Panc1 (cell line): ENCODE results near the gene TMCC1. TPM values are rescaled to one million over a fixed set of nuclear protein-coding genes. Genes with fewer than 3 reads are reported as not detected.
A peak's percentile ranks its signal among the peaks of the same experiment; 100 is the strongest.

Experiments used
- ATAC-seq: fragments of 200-7000 bp; cut with Tn5 transposase; 2 replicates; pipeline ENCODE4 v1.9.1; 2020; ENCODE audit warnings: mild to moderate bottlenecking, moderate library complexity
- BruUV-seq: library from RNA; stranded (reverse); fragments of 400-500 nt; replicated peaks from 2 replicates; lab custom pipeline; 2021; lab: Mats Ljungman, UMichigan
- CTCF ChIA-PET: fragments of 300-600 bp; sonication (Branson Sonifier 250); formaldehyde crosslinking; loops from one replicate; lab custom pipeline; 2022; ENCODE audit warnings: antibody characterized with exemption; lab: Charles Lee
- POLR2A ChIA-PET: fragments of 300-600 bp; sonication (Branson Sonifier 250); formaldehyde crosslinking; loops from one replicate; lab custom pipeline; 2022; ENCODE audit warnings: antibody characterized with exemption; lab: Charles Lee
- DNase-seq: peaks from one replicate; pipeline ENCODE4 v3.0.0-alpha.2; 2010; ENCODE audit warnings: low read depth, low spot score
- H3K27ac ChIP-seq: 2 replicates; pipeline ENCODE4 v1.5.1; 2011; ENCODE audit warnings: mild to moderate bottlenecking, low read length, inconsistent platforms
- H3K27me3 ChIP-seq: fragments of 200-500 bp; sonication (Bioruptor generic); 2 replicates; pipeline ENCODE4 v1.6.0; 2014; ENCODE audit warnings: low read length, inconsistent platforms; ENCODE audit not compliant: control insufficient read depth, insufficient read depth
- H3K36me3 ChIP-seq: fragments of 200-500 bp; sonication (Bioruptor generic); 2 replicates; pipeline ENCODE4 v1.5.1; 2014; ENCODE audit warnings: inconsistent platforms, mild to moderate bottlenecking, low read length, moderate library complexity; ENCODE audit not compliant: control insufficient read depth, insufficient read depth
- H3K4me1 ChIP-seq: 2 replicates; pipeline ENCODE4 v1.5.1; 2011; ENCODE audit warnings: inconsistent platforms, mild to moderate bottlenecking, low read length, moderate library complexity; ENCODE audit not compliant: control insufficient read depth, insufficient read depth
- H3K4me3 ChIP-seq, 2 experiments: 2 replicates each; pipeline ENCODE4 v1.5.1; 2011 to 2012; ENCODE audit warnings: low read depth in 2 of 2, low read length in 2 of 2, mild to moderate bottlenecking in 2 of 2, inconsistent platforms in 1 of 2, moderate library complexity in 1 of 2
- H3K9me3 ChIP-seq: fragments of 200-500 bp; sonication (Bioruptor generic); 2 replicates; pipeline ENCODE4 v1.5.1; 2014; ENCODE audit warnings: low read depth, mild to moderate bottlenecking, inconsistent platforms, low read length, moderate library complexity; ENCODE audit not compliant: control insufficient read depth, insufficient read depth
- CTCF ChIP-seq: fragments of 450-650 bp; IDR thresholded peaks from 2 replicates; pipeline ENCODE4 v1.5.1; 2017; ENCODE audit warnings: mild to moderate bottlenecking
- POLR2AphosphoS5 ChIP-seq: IDR thresholded peaks from 2 replicates; pipeline ENCODE4 v1.6.1; 2012; ENCODE audit warnings: mild to moderate bottlenecking, low read depth, low read length, moderate library complexity
- SIN3A ChIP-seq: IDR thresholded peaks from 2 replicates; pipeline ENCODE4 v1.6.1; 2012; ENCODE audit warnings: low read depth, mild to moderate bottlenecking, low read length, moderate library complexity, borderline replicate concordance; ENCODE audit not compliant: insufficient read depth
- TCF7L2 ChIP-seq: IDR thresholded peaks from 2 replicates; pipeline ENCODE4 v1.6.1; 2011; ENCODE audit warnings: mild to moderate bottlenecking, low read depth, low read length, inconsistent platforms
- in situ Hi-C: cut with HindIII; loops from 2 replicates; pipeline ENCODE4 v1.10.0; 2016; ENCODE audit warnings: low sequenced_read_pairs, low pct_unique_long_range_greater_than_20kb
- intact Hi-C: fragments of 100-400 bp; cut with micrococcal nuclease; formaldehyde crosslinking; loops from one replicate; pipeline ENCODE4 v1.10.0; 2022; ENCODE audit not compliant: unreplicated experiment
- total RNA-seq: library from RNA; stranded (reverse); gene quantifications from one replicate; pipeline ENCODE4 v1.2.1, GENCODE V29; 2021; ENCODE audit not compliant: unreplicated experiment
- TF ChIP-seq, protein P1 (sequence below), 2 experiments: IDR thresholded peaks; 2 replicates each; pipeline ENCODE4 v1.6.1; 2011 to 2012; ENCODE audit warnings: low read depth in 2 of 2, control low read depth in 1 of 2, low read length in 1 of 2, mild to moderate bottlenecking in 1 of 2, moderate library complexity in 1 of 2; ENCODE audit not compliant: insufficient read depth in 1 of 2

TMCC1 gene
- total RNA-seq, 1 experiment from 2014 or later, result 33.2 TPM

DNA sequence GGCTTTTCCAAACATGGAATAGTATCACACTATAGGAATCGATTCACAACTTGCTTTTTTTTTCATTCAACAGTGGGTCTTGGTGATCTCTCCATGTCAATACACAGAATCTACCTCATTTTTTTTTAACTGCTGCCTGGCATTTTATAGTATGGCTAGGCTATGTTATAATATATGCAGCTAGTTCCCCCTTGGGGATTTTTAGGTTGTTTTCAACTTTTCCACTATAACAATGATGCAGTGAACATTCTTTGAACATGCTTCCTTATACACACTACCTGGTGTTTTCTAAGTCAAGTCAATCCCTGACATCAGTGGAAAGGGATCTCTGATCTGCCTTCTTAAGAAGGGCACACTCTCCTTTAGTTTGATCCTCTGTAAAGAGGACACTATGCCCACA lies 240.5 kb downstream of the TMCC1 start:
- TF ChIP-seq TCF7L2 (no peak), SIN3A (no peak)
- Histone ChIP-seq H3K4me1 (peaks cover 29% of the 10 kb centered on the region), H3K27me3 (no peaks in the 10 kb centered on the region), H3K4me3 (no peak overlapping the region), H3K27ac (no peak overlapping the region; the same call in 1 of the 2 replicates), H3K36me3 (no peaks in the 10 kb centered on the region), H3K9me3 (no peaks in the 10 kb centered on the region)
- BruUV-seq, result no TSS peak
- CTCF ChIA-PET, result interaction anchor here (0.5 kb wide), 1 partner anchor 271 kb away, joined by 4 read pairs; no protein-coding TSS in a partner anchor
- intact Hi-C loops, result no loop called here
- in situ Hi-C loops, result loop anchor here (25.0 kb wide), 1 partner anchor 184 kb away; no protein-coding TSS in a partner anchor
- DNase-seq, result no peak
- ATAC-seq, result no peak
- POLR2A ChIA-PET, result interaction anchor here (0.6 kb wide), 1 partner anchor 271 kb away, joined by 7 read pairs; no protein-coding TSS in a partner anchor

DNA sequence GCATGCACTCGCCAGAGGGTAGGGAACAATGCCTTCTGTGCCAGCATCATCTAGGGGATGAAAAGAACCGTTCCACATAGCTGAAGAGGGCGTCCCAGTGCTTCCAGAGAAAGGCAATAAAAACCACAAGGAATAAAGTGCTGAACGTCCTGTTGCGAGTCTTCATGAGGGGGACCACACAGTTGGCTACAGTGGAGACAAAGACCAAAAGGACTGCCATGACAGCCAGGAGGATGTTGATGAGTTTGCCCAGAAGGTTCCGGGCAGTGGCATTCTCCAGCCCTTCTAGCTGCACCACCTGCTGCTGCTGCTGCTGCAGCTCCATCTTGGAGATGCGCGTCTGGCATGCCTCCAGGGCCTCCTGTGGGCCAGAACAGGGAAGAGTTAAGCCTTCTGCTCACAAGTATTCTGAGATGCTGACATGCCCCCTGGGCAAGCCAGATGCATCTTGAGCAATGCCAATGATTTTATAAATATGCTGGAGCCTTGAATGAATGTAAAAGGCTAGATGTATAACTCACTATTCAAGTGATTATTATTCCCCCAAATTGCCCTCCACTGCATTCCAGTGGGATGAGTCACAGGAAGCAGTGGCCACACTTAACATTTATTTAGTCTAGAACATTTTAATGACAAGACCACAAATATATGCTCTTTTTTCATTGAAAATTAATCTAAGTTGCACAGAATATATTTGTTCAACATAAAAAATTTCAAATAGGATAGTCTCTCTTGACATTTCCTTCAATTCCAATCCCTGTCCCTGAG lies 241.9 kb downstream of the TMCC1 start:
- Histone ChIP-seq H3K4me1 (peaks cover 20% of the 10 kb centered on the region), H3K4me3 (no peak overlapping the region), H3K27me3 (no peaks in the 10 kb centered on the region), H3K9me3 (no peaks in the 10 kb centered on the region), H3K36me3 (no peaks in the 10 kb centered on the region), H3K27ac (no peak overlapping the region)
- intact Hi-C loops, result loop anchor here (2.0 kb wide), 1 partner anchor 283 kb away; no protein-coding TSS in a partner anchor
- ATAC-seq (peak; percentile 72), DNase-seq (no peak)
- ChIA-PET POLR2A (no interaction called here), CTCF (no interaction called here)
- no TSS peak for BruUV-seq
- peak; percentile 19 for TF ChIP-seq CTCF
- TF ChIP-seq TCF7L2, result no peak
- in situ Hi-C loops, result loop anchor here (25.0 kb wide), 1 partner anchor 186 kb away; no protein-coding TSS in a partner anchor

GRCh38 chr3:129650256-129650872 lies 243.1 kb downstream of the TMCC1 start:
- no peaks in the 10 kb centered on the region for H3K9me3 ChIP-seq
- intact Hi-C loops, result loop anchor here (1.0 to 2.0 kb wide), 3 partner anchors 175 to 284 kb away; no protein-coding TSS in a partner anchor
- no peak overlapping the region for H3K4me3 ChIP-seq
- CTCF ChIA-PET, result interaction anchor here (0.9 kb wide), 1 partner anchor 175 kb away, joined by 3 read pairs; no protein-coding TSS in a partner anchor
- peak; percentile 52 for DNase-seq
- no peaks in the 10 kb centered on the region for H3K36me3 ChIP-seq
- in situ Hi-C loops, result loop anchor here (25.0 kb wide), 1 partner anchor 187 kb away; no protein-coding TSS in a partner anchor
- H3K4me1 ChIP-seq, result peaks cover 20% of the 10 kb centered on the region
- POLR2A ChIA-PET, result no interaction called here
- peak; percentile 81 for ATAC-seq
- no peaks in the 10 kb centered on the region for H3K27me3 ChIP-seq
- H3K27ac ChIP-seq, result no peak overlapping the region
- BruUV-seq, result no TSS peak
- TF ChIP-seq, protein P1, sequence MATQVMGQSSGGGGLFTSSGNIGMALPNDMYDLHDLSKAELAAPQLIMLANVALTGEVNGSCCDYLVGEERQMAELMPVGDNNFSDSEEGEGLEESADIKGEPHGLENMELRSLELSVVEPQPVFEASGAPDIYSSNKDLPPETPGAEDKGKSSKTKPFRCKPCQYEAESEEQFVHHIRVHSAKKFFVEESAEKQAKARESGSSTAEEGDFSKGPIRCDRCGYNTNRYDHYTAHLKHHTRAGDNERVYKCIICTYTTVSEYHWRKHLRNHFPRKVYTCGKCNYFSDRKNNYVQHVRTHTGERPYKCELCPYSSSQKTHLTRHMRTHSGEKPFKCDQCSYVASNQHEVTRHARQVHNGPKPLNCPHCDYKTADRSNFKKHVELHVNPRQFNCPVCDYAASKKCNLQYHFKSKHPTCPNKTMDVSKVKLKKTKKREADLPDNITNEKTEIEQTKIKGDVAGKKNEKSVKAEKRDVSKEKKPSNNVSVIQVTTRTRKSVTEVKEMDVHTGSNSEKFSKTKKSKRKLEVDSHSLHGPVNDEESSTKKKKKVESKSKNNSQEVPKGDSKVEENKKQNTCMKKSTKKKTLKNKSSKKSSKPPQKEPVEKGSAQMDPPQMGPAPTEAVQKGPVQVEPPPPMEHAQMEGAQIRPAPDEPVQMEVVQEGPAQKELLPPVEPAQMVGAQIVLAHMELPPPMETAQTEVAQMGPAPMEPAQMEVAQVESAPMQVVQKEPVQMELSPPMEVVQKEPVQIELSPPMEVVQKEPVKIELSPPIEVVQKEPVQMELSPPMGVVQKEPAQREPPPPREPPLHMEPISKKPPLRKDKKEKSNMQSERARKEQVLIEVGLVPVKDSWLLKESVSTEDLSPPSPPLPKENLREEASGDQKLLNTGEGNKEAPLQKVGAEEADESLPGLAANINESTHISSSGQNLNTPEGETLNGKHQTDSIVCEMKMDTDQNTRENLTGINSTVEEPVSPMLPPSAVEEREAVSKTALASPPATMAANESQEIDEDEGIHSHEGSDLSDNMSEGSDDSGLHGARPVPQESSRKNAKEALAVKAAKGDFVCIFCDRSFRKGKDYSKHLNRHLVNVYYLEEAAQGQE (IDR thresholded peaks at IDR 0.05; ENCODE audit: insufficient read depth in 1 of 2, low read depth in 2 of 2, low read length in 1 of 2), result no peak
- TF ChIP-seq CTCF (peak; percentile 89), POLR2AphosphoS5 (no peak)
